T-helper 22 cell (primary cell): Measurements from ENCODE around the gene UACA.

Source experiments
- DNase-seq: peaks from one replicate; pipeline ENCODE4 v3.0.0-alpha.2; 2020; ENCODE audit warnings: low read depth

UACA gene

DNA sequence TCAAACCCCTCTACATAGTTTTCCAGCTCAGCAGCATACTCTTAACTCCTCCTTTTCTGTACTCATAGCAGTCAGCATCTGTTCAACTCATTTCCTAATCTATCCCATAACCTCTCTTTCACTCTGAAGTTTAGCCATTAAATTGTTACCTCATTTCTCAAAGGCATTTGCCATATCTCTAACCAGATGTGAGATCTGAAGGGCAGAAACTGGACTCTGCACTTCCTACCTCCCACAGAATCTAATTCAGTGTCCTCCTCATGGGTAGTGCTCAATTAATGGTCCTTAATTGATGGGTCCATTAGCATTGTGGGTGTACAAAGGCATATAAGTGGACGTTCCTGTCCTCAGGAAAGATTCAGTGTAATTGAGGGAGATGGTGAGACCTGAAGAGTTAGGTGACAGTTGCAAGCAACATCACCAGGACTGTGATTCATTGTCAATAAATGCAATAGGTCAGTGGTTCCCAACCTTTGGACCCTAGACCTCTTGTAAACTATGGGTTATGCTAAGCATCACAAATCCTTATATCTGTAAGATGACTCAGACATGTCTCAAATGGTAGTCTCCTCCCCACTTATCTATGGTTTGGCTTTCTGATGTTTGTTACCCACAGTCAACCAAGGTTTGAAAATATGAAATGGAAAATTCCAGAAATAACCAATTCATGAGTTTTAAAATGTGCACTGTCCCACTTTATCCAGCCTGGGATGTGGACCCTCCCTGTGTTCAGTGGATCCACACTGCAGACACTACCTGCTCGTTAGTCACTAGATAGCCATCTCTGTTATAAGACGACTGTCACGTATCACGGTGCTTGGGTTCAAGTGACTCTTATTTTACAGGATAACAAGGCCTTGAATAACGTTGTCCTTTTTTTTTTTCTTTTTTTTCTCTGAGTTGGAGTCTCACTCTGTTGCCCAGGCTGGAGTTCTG, 25.0 kb upstream of the UACA start:
- DNase-seq, result no peak

DNA sequence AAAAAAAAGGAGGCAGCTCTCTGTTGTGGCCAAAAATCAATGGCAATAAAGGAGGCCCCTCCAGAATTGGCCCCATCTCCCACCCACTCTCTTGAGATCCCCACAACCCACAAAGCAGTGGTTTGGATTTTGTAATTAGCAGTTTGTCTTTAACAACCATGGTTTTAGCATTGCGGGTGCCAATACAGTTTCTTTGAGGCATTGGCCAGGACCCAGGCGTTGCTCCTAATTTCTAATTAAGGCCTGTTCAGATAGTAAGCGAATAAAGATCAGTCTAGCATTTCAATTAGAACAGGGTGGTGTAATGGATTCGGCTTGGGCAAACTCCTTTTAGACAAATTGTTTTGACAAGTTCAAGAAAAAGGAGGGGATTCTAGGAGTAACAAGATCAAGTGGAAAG, 23.6 kb upstream of the UACA start:
- DNase-seq, result no peak

DNA sequence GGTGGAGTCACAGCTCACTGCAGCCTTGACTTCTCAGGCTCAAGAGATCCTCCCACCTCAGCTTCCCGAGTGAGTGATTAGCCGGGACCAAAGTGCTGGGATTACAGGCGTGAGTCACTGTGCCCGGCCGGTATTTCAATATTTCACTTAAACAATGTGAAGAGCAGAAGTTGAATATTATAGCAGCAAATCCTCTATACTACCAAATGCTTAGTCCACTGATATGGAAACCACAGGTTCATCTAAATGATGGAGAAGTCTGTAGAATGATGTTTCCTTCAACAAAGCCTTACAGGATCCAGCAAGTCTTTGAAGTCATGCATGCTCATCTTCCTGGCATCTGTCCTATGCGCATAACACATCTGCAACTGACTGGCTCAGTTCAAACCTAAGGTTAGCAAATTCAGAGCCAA, 20.3 kb upstream of the UACA start:
- no peak for DNase-seq

DNA sequence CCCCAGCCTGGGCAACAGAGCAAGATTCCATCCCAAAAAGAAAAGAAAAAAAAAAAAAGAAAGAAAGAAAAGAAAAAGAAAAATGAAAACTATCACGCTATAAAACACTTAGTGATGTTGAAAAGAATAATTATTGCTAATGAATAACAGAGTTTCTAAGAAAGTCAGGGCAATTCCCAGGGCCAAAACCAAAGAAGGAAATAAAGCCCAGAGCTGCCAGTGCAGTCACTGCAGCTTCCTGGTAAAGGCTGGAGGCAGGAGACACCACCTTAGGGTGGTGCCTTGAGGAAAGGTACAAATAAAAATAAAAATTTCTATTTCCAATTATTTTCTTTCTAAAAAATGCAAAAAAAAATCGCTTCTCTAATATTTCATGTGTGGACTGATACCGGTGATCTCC, 19.7 kb upstream of the UACA start:
- no peak for DNase-seq

DNA sequence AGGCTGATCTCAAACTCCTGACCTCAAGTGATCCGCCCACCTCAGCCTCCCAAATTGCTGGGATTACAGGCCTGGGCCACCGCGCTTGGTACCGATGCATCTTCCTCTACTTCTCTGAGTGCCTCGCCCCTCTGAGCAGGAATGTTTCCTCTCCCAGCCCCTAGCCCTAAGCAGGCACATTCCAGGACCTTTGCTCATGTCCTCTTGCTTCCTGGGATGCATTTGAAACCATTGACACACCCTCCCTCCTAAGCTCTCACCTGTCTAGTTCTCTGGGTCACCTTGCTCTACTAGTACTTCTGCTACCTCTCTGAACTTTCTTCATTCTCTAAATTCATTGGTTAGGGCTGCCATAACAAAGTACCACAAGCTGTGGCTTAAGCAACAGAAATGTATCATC, 17.9 kb upstream of the UACA start:
- DNase-seq, result no peak

DNA sequence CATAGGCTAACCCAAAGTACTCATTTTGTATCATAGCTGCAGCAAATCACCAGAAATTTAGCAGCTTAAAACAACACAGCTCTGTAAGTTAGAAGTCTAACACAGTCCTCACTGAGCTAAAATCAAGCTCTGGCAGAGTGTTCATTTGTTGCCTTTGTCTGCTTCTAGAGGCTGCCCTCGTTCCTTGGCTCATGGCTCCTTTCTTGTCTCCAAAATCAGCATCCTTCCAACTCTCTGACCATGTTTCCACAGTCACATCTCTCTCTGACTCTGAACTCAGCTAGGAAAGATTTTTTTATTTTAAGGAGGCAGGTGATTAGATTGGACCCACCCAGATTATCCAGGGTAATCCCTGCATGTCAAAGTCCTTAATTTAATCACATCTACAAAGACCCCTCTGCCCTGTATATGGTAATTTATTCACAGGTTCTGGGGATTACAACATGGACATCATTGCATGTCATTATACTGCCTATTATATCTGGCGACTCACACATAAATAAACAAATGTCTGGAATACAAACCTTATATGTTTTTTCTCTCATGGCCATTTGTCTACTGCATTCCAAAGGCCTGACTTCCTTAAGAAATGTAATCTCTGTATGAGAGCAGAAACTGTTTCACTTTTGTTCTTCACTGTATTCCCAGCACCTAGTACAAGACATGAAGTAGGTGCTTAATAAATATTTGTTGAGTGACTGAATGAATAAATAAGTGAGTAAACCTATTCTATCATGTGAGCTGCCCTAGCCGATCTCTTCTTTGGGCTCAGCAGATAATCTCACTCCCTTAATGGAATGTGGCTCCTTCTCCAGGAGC, 15.1 kb upstream of the UACA start:
- DNase-seq, result no peak

DNA sequence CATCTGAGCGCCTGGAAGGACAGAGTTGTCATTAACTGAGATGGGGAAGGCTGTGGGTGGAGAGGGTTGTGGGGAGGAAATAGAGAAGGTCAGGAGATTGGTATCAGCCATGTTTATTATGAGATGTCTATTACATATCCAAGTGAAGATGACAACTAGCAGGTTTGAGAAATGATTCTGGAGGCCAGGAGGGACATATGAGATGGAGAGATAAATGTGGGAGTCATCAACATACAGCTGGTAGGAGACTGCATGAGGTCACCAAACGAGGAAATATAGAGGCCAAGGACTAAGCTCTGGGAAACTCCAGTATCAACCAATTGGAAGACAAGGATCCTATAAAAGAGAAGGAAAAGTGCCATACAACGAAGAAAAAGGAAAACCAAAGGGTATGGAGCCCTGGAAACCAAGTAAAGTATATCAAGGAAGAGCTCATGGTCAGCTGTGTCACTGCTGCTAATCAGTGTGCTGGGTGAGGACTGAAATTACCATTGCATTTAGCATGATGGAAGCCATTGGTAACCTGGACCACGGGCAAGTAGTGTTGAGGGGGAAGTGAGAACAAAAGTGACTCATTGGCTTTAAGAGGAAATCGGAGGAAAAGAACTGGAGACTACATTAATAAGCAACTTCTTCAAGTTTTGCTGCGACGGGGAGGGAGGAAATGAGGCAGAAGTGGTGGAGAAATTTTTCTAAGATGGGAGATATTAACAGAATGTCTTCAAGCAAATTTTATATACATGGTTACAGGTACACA, 14.0 kb upstream of the UACA start:
- no peak for DNase-seq

DNA sequence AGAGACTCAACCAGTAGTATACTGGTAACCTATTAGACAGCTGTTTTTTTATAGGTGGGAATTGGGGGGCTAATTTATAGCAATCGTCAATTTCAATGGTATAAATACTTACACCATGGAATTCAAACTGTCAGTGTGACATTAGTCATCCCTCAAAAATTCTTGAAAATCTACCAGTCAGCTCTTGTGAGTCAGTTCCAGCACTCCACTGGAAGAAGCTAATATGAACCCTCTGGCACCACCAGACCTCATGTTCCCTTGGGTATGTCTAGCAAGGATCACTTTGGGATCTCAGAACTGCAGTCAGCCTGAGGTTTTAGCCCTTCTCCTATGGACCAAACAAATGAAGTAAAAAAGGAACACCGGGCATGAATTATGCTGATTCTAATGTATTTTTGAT, 11.8 kb upstream of the UACA start:
- DNase-seq, result no peak

DNA sequence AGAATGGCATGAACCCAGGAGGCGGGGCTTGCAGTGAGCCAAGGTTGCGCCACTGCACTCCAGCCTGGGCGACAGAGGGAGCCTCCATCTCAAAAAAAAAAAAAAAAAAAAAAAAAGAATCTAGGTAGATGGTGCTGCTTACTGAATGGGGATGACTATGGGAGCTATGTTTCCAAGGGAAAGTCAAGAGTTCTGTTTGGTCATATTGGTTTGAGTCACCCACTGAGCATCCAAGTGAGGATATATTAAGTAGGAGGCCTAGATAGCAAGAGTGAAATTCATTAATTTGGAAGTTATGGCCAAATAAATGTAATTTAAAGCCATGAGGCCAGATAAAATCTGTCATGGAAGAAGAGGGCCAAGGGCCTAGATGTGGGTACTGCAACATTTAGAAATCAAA, 9.0 kb upstream of the UACA start:
- DNase-seq, result no peak

DNA sequence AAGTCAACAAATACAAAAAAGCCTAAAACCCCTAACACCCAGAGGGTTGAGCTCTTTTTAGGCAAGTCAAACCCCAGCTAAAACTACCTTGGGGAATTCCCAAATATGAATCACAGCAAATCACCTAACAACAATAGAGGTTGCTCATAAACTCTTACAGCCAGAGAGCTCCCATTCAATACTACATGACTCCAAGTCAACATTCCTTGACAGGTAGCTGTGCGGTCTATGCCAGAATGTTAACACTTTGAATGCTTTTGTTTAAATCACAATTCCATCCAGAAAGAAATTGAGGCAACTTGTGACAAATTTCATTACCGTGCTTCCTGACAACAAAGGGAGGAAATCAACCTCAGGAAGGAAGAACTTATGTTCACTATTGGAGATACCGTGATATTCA, 7.5 kb upstream of the UACA start:
- DNase-seq, result no peak

DNA sequence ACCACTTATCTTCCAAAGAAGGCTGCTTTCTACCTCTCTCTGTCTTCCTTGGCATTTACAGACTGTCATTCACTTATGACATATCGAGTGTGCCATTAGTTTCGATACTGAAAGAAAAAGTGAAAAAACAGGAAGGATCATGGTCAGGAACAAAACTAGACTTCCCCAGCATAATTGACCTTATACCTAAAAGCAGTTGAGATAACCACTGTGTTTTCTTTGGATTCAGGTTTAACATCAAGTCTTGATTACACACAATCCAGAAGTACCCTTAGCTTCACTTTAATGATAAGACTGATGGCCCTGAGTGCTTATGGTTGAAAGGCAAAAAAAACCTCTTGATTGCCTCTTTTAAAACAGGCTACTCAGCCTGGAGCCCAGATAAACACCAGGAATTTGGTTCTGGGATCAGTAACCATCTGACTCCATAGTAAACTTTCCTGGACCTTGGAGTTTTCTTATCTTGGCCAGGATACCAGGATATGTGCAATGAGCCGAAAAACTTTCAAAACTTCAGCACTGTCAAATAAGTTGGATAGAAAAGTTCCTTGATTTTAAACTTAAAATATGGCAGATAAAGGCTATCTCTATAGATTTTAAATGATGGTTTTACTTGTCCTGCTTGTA, 5.0 kb upstream of the UACA start:
- no peak for DNase-seq

DNA sequence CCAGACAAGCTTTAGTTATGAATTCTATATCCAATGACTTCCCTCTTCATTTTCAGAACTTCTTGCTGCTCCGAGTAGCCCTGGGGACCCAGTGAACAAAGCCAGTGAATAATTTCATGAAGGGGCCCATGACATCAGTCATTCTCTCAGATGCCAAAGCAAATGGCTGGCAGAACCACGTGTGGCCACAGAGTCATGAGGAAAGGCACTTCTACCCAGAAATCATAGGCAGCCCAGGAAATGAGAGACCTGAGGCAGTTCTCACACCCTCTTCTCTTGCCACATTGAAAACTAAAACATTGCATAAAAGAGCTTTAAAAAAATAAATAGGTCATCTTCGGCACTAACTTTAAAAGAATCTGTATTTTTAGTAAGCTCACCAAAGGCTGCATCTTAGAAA, 4.3 kb upstream of the UACA start:
- no peak for DNase-seq

DNA sequence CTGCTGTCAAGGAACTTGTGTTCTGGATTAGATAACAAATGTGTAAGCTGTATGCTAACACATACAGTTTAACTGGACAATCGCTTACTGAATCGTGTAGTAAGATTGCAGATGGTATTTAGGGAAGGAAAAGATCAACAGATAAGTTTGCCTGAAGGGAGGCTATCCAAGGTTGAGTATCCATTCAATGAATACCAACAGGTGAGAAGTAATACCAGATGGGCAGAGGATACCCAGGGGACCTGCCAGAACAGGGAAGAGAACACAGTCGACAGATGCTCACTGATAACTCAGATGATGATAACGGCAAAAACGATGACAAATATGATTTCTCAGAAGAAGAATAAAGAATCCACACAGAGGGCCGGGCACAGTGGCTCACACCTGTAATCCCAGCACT, 3.2 kb upstream of the UACA start:
- no peak for DNase-seq

DNA sequence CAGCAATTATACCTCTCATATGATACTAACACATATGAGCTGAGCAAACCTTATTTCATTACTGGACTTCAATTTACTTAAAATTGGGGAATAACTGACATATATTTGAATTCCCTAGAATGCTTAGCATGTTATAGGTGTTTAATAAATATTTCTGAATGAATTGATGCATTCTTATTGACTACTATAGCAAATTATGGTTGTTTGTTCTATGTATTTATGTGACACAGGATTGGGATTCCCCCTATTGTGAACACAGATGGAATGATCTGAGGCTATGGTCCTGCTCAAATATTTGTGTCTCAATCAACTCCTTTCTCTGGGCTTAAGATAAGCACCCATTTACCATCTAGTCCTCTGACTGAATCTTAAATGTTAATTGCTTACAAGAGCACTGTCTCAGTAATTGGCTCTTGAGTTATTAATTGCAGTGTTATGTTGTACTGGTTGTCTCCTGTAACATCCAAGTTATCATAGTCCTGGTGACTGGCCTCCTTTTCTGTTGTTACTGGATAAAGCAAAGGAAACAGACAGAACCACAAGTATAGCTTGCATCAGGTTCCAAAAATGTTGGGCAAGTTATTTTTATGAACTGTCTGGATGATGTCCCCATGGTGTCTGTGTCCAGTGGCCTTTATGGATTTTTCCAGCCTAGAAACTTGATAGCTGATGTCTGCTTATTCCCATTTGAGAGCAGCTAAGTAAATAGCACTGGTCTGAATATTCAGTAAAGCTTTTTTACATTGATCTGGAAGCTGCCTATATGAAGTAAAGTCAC, 2.3 kb upstream of the UACA start:
- no peak for DNase-seq

DNA sequence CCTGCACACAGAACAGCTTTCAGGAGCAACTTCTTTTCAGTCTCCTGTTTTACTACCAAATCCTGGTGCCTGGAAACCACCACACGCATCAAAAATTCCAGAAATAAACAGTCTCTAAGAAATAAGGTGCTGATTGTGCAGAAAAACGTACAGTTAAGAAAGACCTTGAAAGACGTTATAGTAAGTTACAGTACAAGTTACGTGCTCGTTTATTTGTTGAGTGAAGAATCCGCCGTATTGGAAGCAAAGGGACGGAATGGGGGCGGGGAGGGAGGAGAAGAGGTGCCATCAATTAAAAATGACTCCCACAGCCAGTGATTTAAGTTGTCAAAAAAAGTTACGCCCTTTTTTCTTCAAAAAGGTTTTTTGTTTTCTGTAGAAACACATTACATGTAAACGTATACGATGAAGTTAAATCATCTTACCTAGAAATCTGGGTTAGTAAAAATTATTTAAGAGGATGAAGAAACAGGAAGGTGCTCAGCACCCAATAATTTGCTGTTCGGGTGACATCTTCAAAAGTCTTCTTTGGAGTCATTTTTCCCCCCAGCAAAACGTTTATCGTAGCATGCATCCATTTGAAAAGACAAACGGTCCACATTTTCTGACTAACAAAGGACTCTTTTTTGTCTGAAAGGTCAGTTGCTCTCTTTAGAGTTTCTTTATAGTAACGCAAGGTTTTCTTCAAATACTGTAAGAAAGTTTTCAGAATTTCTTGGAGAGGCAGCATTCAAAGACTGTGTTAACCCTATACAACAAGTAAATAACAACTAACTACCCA, 782 bp upstream of the UACA start:
- DNase-seq, result no peak

DNA sequence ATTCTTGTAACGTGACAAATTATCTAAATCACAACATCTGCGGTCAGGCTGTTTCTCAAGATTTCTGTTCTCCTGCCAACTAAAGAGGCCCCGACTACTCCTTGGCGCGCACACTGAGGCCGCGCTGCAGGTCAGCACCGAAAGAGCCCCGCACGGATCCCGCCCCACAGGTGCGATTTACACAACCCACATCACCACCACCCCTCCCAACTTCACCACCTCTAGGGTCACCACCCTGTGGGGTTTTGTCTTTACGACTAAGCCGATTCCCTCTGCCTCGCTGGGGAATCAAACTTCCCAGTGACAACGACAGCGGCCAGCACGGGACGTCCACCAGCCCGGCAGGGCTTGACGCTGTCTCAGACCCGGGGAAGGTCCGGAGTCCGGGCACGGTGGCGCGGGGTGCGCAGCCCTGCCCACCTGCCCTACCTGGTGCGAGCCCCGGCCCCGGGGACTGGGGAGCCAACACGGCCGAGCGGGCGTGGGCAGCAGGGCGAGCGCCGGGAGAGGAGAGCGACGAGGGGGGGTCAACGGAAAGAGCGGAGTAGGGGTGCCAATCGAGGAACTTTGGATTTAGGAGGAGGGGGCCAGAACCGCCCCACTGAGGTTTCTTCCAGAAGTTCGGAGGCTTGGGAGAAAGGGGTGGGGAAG, 764 bp downstream of the UACA start:
- no peak for DNase-seq

DNA sequence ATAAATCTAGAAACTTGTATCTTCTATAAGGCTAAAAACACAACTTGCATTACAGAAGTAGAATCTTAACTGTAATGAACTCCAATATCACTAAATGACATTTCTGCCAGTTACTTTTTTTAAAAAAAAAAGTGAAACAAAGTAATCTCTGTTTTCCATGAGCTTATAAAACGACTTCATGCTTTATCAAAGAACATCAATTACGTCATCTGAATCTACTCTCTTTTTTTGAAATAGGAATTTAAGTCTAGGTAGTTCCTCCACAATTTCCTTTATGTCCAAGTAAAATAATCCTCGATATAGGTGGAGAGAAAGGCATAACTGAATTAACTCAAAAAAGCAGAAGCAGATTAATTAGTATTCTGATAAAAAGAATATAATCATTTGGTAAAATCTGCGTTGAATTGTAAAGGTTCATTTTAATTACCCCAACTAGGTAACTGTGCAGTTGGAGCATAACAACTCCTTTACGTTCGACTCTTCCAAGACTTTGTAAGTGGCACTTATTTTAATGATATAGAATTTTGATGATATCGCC, 1.4 kb downstream of the UACA start:
- no peak for DNase-seq

DNA sequence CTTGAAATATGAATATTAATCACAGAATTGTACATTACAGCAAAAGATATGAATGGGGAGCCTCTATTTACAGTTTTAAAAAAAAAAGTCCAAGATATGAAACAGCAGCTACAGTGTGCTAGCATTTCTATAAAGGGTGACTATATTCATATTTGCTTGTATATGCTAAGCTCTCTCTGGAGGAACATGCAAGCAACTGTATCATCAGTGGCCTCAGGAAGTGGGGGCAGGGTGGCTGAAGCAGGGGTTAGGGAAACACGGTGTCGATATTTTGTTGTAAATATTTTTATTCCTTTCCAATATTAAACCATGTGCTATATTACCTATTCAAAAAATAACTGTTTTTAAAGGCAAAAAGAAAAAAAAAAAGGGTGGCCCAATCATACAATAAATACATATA, 2.3 kb downstream of the UACA start:
- DNase-seq, result no peak

DNA sequence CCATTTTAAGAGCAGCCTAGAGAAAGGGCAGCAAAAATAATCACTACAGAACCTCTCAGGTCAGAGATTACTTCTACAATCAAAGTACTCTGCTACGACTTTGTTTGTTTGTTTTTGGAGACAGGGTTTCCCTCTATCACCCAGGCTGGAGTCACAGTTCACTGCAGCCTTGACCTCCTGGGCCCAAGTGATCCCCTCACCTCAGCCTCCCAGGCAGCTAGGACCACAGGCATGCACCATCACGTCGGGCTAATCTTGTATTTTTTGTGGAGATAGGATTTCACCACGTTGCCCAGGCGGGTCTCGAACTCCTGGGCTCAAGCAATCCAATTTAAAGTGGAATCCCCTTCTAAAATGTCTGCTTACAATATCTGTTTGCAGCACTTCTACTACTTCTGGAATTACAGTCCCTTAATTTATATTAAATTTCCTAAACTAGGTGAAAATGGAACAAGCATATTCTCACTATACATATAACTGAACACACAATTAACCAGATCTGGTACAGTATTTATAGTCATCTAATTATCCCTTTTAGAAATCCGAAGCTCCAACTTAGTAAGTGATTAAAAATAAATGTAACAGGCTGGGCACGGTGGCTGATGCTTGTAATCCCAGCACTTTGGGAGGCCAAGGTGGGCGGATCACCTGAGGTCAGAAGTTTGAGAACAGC, 4.4 kb downstream of the UACA start:
- no peak for DNase-seq
